Right cardiac atrium (tissue), 5 donors: Measurements from ENCODE around the gene ZKSCAN2. TPM values are rescaled to one million over a fixed set of nuclear protein-coding genes. Genes with fewer than 3 reads are reported as not detected.

ENCODE experiments used
- ATAC-seq, 2 donors: fragments of 200-7000 bp; cut with Tn5 transposase; one replicate each; pipeline versions ENCODE4 v1.8.0 to v1.9.1; 2020; ENCODE audit warnings: moderate library complexity in 2 of 2, mild to moderate bottlenecking in 1 of 2
- DNase-seq, 3 donors: peaks; one replicate each; pipeline ENCODE4 v3.0.0-alpha.2; 2020
- H3K27ac ChIP-seq: one replicate; pipeline ENCODE4 v1.5.1; 2013; ENCODE audit warnings: mild to moderate bottlenecking, low read length, control low read depth, moderate library complexity
- H3K27me3 ChIP-seq: one replicate; pipeline ENCODE4 v1.6.1; 2013; ENCODE audit not compliant: control insufficient read depth, insufficient read depth
- H3K4me1 ChIP-seq: one replicate; pipeline ENCODE4 v1.6.1; 2013; ENCODE audit warnings: low read length; ENCODE audit not compliant: control insufficient read depth, insufficient read depth
- H3K4me3 ChIP-seq: one replicate; pipeline ENCODE4 v1.5.1; 2013; ENCODE audit warnings: low read length, control low read depth
- H3K9me3 ChIP-seq: one replicate; pipeline ENCODE4 v1.6.1; 2013; ENCODE audit warnings: low read length; ENCODE audit not compliant: control insufficient read depth
- WGBS: extraction: QIAGEN DNeasy Blood & Tissue Kit; methylation state at CpG from one replicate; pipeline ENCODE4 v1.1.7; 2013; 5-methylcytosine and 5-hydroxymethylcytosine counted together
- intact Hi-C, 4 donors: fragments of 100-400 bp; cut with DNase I; formaldehyde crosslinking; loops; one replicate each; pipeline versions ENCODE4 v1.11.0 to v1.14.0; 2022 to 2023
- polyA plus RNA-seq: library from polyadenylated mRNA; stranded (reverse); fragments of 200-250 nt; gene quantifications from one replicate; pipeline ENCODE4 v1.2.3, GENCODE V29; 2013
- total RNA-seq, 4 donors: library from RNA; stranded (reverse); fragmentation: NEBNext Ultra II Directional; extraction: Animal tissue kit (Norgen Biotek cat#: 25700); gene quantifications; one replicate each; pipeline ENCODE4 v1.2.1, GENCODE V29; 2021
- donor health status: healthy with polysubstance abuse.
- donor health status: DM: no; HTN: yes; CAD: no.
- donor health status: DM: no; HTN: no; CAD: no.
- donor health status: DM: no; HTN: yes; CAD: no; lungs with severe emphysema.
- donor health status: DM: yes; HTN: yes; CAD: no.

The ZKSCAN2 gene
- total and polyA plus RNA-seq, 5 donors = 1.7 to 5.9 (median 5.2) TPM

DNA sequence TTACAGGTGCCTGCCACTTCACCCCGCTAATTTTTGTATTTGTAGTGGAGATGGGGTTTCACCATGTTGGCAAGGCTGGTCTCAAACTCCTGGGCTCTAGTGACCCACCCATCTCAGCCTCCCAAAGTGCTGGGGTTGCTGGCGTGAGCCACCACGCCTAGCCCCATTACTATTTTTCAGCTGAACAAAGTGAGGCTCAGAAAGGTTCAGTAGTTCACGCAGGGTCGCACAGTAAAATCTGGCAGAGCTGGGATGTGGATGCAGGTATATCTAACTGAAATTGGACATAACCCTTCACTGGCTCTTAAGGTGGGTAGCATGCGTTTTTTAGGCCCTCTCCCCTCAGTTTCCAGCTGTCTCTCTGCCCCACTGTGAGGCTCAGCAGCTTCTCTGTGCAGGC is 33.7 kb downstream of the ZKSCAN2 start:
- H3K9me3 ChIP-seq = no peaks in the 10 kb centered on the region
- H3K27me3 ChIP-seq = no peaks in the 10 kb centered on the region
- DNase-seq (no peak), ATAC-seq (no peak)
- H3K4me3 ChIP-seq = no peak overlapping the region
- H3K4me1 ChIP-seq = no peaks in the 10 kb centered on the region
- H3K27ac ChIP-seq = no peak overlapping the region
- intact Hi-C loops = loop anchor here in 3 of 4 donors (5.0 to 10.0 kb wide), 4 partner anchors 99 to 172 kb away; partner anchors contain the start of gene LCMT1 (in 1 of the 3)
- 78% methylated on average over 6 of the region's 6 CpGs for WGBS

DNA sequence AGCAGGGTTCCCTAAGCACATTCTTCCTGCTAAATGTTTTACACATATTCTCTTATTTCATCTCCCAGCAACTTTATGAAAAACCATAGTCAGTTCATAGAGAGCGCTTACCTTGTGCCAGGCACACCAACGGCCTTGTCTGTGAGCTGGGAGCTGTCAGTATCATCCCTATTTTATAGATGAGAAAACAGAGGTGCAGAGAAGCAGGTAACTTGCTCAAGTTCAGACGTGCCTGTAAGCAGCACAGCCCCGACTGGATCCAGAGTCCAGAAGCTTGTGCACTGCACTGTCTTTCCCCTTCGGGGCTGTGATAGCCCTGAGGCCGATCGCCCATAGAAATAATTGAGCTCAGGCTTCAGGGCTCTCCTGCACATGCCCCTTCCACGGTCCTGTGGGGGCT is 34.7 kb downstream of the ZKSCAN2 start:
- intact Hi-C loops = loop anchor here in 3 of 4 donors (5.0 to 10.0 kb wide), 4 partner anchors 98 to 171 kb away; partner anchors contain the start of gene LCMT1 (in 1 of the 3)
- ATAC-seq = no peak
- Histone ChIP-seq H3K9me3 (no peaks in the 10 kb centered on the region), H3K27ac (no peak overlapping the region), H3K4me3 (no peak overlapping the region), H3K27me3 (no peaks in the 10 kb centered on the region), H3K4me1 (no peaks in the 10 kb centered on the region)
- 79% methylated on average over 8 of the region's 8 CpGs for WGBS
- no peak for DNase-seq

DNA sequence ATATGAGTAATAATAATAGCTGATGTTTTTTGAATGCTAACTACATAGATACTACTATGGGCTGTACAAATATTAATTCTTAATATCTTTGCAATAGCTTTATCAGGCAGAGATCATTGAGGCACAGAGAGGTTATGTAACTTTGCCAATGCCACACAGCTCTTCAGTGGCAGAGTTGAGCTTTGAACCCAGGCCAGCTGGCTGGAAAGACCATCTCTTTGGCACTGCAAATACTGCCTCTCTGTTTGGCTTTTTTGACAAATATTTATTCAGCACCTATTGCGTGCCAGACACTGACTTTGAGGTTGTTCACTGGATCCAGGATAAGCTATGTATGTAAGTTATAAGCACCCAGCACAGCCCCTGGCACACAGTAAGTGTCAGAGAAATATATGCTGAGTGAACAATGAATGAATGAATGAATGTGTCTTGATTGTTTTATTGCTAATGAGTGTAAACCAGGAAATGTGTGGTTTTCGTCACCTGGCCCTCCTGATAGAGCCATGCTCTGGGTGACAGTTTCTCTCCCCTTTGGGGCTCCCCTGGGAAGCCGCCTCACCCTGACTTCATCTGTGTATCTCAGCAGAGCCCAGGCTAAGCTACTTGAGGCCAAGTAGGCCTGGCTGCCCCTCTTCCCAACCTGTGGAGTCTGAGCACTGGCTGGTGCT is 38.4 kb downstream of the ZKSCAN2 start:
- intact Hi-C loops = no loop called here
- ATAC-seq = no peak
- no peaks in the 10 kb centered on the region for H3K4me1 ChIP-seq
- no peak overlapping the region for H3K4me3 ChIP-seq
- H3K27me3 ChIP-seq = no peaks in the 10 kb centered on the region
- WGBS = 89% methylated on average over 3 of the region's 3 CpGs
- H3K27ac ChIP-seq = no peak overlapping the region
- H3K9me3 ChIP-seq = no peaks in the 10 kb centered on the region
- no peak for DNase-seq

DNA sequence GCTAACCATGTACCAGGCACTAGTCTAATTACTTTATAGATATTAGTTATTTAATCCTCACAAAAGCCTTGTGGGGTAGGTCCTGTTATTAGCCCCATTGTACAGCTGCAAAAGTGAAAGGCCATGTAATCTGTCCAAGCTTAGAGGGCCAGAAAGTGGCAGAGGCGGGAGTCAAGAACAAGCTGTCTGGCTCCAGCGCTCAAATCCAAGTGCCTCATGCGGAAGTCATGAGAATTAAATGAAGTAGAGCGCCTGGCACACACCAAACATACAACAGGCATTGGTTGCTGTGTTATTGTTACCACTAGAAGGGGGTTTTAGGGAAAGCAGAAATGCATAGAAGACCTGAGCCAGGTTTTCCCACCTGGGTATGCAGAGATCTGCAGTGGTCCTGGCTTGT is 39.7 kb downstream of the ZKSCAN2 start:
- no peak for ATAC-seq
- intact Hi-C loops = no loop called here
- H3K4me1 ChIP-seq = no peaks in the 10 kb centered on the region
- no peak overlapping the region for H3K27ac ChIP-seq
- no peak for DNase-seq
- 90% methylated on average over 4 of the region's 4 CpGs for WGBS
- no peaks in the 10 kb centered on the region for H3K9me3 ChIP-seq
- no peak overlapping the region for H3K4me3 ChIP-seq
- H3K27me3 ChIP-seq = no peaks in the 10 kb centered on the region

DNA sequence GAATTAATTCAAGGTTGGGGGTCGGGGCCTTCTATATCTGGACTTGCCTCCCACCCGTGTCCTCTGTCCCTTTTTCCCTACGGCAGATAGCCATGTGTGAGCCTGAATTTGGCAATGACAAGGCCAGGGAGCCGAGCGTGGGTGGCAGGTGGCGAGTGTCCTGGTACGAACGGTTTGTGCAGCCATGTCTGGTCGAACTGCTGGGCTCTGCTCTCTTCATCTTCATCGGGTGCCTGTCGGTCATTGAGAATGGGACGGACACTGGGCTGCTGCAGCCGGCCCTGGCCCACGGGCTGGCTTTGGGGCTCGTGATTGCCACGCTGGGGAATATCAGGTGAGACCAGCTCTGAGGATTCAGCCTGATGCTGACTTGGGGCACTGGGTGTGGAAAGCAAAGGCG is 40.5 kb downstream of the ZKSCAN2 start:
- intact Hi-C loops = no loop called here
- no peaks in the 10 kb centered on the region for H3K27me3 ChIP-seq
- no peaks in the 10 kb centered on the region for H3K9me3 ChIP-seq
- WGBS = 81% methylated on average over 17 of the region's 17 CpGs
- ATAC-seq (no peak), DNase-seq (no peak)
- no peak overlapping the region for H3K4me3 ChIP-seq
- no peak overlapping the region for H3K27ac ChIP-seq
- peaks cover 2% of the 10 kb centered on the region for H3K4me1 ChIP-seq

DNA sequence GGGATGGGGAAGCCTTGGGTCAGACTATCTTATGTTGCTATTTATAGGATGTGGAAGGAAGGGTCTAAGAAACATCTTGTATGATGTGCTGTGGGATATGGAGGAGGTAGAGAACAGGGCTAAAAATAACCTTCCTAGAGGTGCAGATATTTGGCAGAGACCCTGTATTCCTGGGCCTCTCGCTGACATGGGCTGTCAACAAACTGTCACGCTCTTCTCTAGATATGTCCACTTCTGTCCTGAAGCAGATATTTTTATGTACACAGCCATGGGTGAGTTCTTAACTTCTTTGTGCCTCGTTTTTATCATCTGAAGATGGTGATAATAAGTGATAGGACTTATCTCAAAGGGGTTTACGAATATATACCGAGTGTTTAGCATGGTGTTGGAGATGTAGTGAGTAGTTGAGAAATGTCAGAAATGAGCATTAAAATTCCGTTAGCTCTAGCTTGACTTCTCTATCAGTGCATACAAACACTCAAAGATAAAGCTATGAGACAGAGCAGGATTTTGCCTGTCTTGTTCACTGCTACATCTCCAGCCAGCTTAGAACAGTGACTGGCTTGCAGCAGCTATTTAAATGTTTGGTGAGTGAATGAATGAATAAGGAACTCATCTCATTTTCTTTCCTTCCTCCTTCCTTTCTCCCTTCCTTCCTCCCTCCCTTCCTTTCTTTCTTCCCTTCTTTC is 43.8 kb downstream of the ZKSCAN2 start:
- Histone ChIP-seq H3K4me1 (peaks cover 2% of the 10 kb centered on the region), H3K27ac (no peak overlapping the region), H3K9me3 (no peaks in the 10 kb centered on the region), H3K4me3 (no peak overlapping the region), H3K27me3 (no peaks in the 10 kb centered on the region)
- 21% methylated on average over 6 of the region's 6 CpGs for WGBS
- ATAC-seq = peak; percentile 57 to 90
- no peak for DNase-seq
- intact Hi-C loops = no loop called here

DNA sequence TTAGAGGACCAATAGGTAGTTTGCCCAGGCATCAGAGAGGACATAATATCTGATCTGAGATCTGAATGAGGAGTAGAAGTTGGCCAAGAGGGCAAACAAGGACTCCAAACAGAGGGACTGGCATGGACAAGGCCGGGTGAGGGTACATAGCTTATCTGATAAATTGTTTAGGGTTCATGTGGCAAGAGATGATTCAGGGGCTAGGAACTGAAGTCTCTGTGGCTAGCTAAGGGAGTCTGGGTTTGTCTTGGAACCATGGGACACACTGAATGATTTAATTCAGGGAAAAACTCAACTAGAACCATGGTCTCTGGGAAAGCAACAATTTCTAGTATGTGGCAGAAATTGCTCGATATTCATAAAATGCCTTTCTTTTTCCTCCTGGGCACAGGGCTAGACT is 45.0 kb downstream of the ZKSCAN2 start:
- ATAC-seq = no peak
- H3K4me1 ChIP-seq = peaks cover 2% of the 10 kb centered on the region
- no peaks in the 10 kb centered on the region for H3K27me3 ChIP-seq
- WGBS = 92% methylated on average over 2 of the region's 2 CpGs
- no peak for DNase-seq
- no peaks in the 10 kb centered on the region for H3K9me3 ChIP-seq
- intact Hi-C loops = no loop called here
- no peak overlapping the region for H3K4me3 ChIP-seq
- H3K27ac ChIP-seq = no peak overlapping the region

DNA sequence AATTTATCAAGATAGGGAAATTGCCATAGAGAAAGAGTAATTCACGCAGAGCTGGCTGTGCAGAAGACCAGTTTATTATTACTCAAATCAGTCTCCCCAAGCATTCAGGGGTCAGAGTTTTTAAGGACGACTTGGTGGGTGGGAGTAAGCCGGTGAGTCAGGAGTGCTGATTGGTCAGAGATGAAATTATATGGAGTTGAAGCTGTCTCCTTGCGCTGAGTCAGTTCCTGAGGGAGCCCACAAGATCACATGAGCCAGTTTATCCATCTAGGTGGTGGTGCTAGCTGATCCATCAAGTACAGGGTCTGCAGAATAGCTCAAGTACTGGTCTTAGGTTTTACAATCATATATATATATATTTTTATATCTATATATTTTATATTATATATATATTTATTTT is 46.9 kb downstream of the ZKSCAN2 start:
- Histone ChIP-seq H3K27ac (no peak overlapping the region), H3K4me3 (no peak overlapping the region), H3K4me1 (peaks cover 2% of the 10 kb centered on the region), H3K27me3 (no peaks in the 10 kb centered on the region), H3K9me3 (no peaks in the 10 kb centered on the region)
- intact Hi-C loops = no loop called here
- WGBS = 56% methylated on average over 4 of the region's 4 CpGs
- ATAC-seq = no peak
- no peak for DNase-seq

DNA sequence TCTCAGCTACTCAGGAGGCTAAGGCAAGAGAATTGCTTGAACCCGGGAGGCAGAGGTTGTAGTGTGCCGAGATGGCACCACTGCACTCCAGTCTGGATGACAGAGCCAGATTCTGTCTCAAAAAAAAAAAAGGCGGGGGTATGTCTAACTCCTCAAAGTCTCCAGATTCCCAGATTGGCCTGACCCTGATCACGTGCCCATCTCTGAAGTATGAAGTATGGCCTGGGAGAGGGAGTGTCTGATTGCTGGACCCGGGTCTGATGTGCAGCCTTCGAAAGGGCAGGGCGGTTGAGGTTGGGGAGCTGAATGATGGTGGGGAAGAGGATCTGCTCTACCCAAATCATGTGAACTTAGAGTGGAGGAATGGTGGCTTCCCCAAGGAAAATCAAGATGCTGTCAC is 58.2 kb downstream of the ZKSCAN2 start:
- intact Hi-C loops = no loop called here
- Histone ChIP-seq H3K27ac (no peak overlapping the region), H3K4me1 (no peaks in the 10 kb centered on the region), H3K9me3 (no peaks in the 10 kb centered on the region), H3K27me3 (no peaks in the 10 kb centered on the region), H3K4me3 (no peak overlapping the region)
- no peak for ATAC-seq
- 93% methylated on average over 7 of the region's 7 CpGs for WGBS
- DNase-seq = no peak

DNA sequence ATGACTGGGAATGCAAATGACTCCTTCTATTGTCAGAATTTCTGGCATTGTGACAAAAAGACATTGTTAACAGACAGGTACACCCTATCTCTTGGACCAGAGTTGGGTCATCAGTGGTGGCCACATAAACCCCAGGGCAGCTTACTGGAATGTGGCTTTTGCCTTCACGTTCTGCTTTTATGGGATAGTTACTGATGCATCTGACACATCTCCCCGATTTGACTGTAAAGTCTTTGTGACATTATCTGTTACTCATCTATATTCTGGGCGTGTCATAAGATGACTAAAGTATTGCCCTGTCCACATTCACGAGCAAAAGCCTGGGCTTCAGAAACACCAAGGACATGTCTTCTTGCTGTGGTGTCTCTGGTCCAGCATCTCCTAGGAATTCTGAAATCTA is 59.6 kb downstream of the ZKSCAN2 start:
- Histone ChIP-seq H3K4me3 (no peak overlapping the region), H3K9me3 (no peaks in the 10 kb centered on the region), H3K27me3 (no peaks in the 10 kb centered on the region), H3K4me1 (no peaks in the 10 kb centered on the region), H3K27ac (no peak overlapping the region)
- ATAC-seq (no peak), DNase-seq (no peak)
- intact Hi-C loops = no loop called here
- 84% methylated on average over 4 of the region's 4 CpGs for WGBS

DNA sequence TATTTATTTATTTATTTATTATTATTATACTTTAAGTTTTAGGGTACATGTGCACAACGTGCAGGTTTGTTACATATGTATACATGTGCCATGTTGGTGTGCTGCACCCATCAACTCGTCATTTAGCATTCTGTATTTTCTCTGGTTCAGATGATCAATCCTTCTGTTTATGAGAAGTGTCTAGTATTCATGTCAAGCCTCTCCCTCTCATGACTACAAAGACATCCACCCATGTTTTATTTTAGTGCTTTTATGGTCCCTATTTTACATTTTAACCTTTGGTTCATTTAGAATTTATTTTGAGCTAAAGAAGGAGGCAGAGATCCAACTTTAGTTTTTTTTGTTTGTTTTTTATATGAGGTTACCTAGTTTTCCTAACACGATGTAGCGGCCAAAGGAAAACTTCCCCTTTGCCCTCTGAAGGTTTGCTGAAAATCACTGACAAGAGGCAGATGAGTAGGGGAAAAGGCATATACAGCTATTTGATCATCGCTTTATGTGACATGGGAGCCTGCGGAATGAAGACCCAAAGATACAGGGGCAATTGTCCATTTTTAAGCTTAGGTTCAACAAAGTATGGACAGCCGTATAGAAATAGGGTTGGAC is 63.3 kb downstream of the ZKSCAN2 start:
- Histone ChIP-seq H3K27ac (no peak overlapping the region), H3K4me1 (no peaks in the 10 kb centered on the region), H3K9me3 (no peaks in the 10 kb centered on the region), H3K27me3 (no peaks in the 10 kb centered on the region), H3K4me3 (no peak overlapping the region)
- ATAC-seq = no peak
- 94% methylated on average over 7 of the region's 7 CpGs for WGBS
- DNase-seq = no peak
- intact Hi-C loops = no loop called here
